ENCODE results near the gene GIMD1.
A peak's percentile ranks its signal among the peaks of the same experiment; 100 is the strongest.

The GIMD1 gene

GRCh38 chr4:106315476-106315967 lies 53.1 kb downstream of the GIMD1 start:
- peak; percentile 14 to 19 for DNase-seq (ENCODE audit: low read depth in 2 of 2, low spot score in 1 of 2)

- no peak for DNase-seq (ENCODE audit: low read depth in 2 of 2, low spot score in 1 of 2)
These were observed 53.6 kb downstream of the GIMD1 start for GRCh38 chr4:106314960-106315359.

GRCh38 chr4:106312997-106313522 lies 55.5 kb downstream of the GIMD1 start:
- no peak for DNase-seq (ENCODE audit: low read depth in 2 of 2, low spot score in 1 of 2)

GRCh38 chr4:106312377-106312776 lies 56.2 kb downstream of the GIMD1 start:
- DNase-seq (ENCODE audit: low read depth in 2 of 2, low spot score in 1 of 2) = no peak

Data from stimulated activated CD8-positive, alpha-beta memory T cell treated with anti-CD3 and anti-CD28 coated beads, Interleukin-4, amount 100 ng/mL, for 4 hours (primary cell).